Measurements from ENCODE around the gene GALR2.

DNA sequence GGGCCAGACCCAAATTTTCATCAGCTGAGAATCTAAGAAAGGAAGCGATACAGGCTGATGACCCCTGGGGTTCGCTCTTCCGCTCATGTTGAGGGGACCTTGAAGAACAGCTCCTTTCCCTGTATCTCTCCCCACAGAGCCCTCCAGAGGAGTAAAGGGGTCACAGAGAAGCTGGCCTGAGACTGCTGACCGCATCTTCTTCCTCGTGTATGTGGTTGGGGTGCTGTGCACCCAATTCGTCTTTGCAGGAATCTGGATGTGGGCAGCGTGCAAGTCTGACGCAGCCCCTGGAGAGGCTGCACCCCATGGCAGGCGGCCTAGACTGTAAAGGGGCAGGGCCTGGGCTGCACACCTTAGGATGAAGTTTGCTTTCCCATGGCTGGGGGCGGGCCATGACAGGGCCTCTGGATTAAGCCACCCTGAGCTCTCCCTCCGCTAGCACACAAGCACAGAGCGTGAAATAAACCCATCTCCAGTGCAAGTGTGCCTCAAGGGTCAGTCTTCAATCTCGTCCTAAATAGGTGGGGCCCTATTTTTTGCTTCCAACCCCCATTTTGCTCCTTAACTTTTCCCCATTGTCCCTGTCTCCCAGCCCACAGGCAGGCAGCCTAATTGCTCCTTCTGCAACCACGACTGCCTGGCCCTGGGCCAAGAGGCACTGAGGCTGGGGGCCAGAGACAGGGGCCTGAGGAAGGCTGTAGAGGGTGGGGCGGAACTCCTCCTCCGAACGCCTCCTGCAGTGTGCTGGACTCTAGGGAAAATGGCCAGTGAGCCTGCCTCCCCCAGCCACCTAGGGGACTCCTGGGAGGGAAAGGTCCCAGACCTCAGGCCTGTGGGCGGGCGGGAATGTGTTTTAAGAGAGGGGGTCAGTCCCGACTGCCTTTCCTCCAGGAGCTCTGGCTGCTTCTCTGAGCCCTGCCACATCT, 8.0 kb downstream of the GALR2 start:
- TF ChIP-seq NFRKB (IDR thresholded peaks at IDR 0.05) (no peak), FOXK2 (IDR thresholded peaks at IDR 0.05) (no peak)

Data from HEK293T (cell line).